HL-60 (cell line): Measurements from ENCODE around the gene HOXA13.

Experiments used
- GABPA ChIP-seq: IDR thresholded peaks from 2 replicates; pipeline ENCODE4 v1.6.1; 2012; ENCODE audit warnings: low read depth
- TF ChIP-seq, protein P1 (sequence below): IDR thresholded peaks from one replicate; pipeline ENCODE4 v1.5.1; 2011; ENCODE audit warnings: low read length, control low read depth, inconsistent platforms; ENCODE audit not compliant: insufficient read depth
- TF ChIP-seq, protein P2 (sequence below): IDR thresholded peaks from 2 replicates; pipeline ENCODE4 v1.6.1; 2012; ENCODE audit warnings: low read depth; ENCODE audit not compliant: insufficient replicate concordance

DNA sequence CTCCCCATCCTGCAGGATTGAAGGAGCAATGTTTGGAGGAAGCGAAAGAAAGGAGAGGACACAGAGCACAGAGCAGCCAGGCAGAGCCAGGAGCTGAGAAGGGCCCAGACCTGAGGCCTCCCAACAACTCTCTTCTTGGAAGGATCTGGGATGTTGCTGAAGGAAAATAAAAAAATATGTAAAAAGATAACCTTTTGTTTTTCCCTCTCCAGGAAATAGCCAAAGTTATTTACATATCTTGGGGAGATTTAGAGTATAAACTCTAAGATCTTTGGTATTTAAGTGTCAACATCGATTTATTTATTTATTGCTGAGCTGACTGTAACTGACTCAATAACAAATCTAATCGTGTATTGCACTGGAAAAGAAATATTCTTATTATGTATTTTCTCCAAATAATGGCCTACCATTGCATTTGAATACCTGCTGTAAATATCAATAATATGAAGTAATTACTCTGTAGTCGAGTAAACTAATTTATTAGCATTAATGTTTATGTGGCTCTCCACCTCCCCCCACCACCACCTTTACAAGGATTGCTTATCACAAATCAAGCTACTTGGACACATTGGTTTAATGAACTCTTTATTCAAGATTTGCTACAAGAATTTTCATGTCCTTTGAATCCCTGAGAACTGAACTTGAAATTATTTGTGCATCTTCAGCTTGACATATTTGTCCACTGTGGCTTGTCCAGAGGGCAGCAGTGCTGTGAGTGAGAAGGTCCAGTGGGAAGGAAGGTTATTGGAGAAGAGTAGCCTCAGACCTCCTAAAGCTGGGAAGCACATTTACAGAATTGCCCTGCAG is 13.0 kb downstream of the HOXA13 start:
- TF ChIP-seq, protein P1, sequence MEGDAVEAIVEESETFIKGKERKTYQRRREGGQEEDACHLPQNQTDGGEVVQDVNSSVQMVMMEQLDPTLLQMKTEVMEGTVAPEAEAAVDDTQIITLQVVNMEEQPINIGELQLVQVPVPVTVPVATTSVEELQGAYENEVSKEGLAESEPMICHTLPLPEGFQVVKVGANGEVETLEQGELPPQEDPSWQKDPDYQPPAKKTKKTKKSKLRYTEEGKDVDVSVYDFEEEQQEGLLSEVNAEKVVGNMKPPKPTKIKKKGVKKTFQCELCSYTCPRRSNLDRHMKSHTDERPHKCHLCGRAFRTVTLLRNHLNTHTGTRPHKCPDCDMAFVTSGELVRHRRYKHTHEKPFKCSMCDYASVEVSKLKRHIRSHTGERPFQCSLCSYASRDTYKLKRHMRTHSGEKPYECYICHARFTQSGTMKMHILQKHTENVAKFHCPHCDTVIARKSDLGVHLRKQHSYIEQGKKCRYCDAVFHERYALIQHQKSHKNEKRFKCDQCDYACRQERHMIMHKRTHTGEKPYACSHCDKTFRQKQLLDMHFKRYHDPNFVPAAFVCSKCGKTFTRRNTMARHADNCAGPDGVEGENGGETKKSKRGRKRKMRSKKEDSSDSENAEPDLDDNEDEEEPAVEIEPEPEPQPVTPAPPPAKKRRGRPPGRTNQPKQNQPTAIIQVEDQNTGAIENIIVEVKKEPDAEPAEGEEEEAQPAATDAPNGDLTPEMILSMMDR, result no peak
- TF ChIP-seq, protein P2, sequence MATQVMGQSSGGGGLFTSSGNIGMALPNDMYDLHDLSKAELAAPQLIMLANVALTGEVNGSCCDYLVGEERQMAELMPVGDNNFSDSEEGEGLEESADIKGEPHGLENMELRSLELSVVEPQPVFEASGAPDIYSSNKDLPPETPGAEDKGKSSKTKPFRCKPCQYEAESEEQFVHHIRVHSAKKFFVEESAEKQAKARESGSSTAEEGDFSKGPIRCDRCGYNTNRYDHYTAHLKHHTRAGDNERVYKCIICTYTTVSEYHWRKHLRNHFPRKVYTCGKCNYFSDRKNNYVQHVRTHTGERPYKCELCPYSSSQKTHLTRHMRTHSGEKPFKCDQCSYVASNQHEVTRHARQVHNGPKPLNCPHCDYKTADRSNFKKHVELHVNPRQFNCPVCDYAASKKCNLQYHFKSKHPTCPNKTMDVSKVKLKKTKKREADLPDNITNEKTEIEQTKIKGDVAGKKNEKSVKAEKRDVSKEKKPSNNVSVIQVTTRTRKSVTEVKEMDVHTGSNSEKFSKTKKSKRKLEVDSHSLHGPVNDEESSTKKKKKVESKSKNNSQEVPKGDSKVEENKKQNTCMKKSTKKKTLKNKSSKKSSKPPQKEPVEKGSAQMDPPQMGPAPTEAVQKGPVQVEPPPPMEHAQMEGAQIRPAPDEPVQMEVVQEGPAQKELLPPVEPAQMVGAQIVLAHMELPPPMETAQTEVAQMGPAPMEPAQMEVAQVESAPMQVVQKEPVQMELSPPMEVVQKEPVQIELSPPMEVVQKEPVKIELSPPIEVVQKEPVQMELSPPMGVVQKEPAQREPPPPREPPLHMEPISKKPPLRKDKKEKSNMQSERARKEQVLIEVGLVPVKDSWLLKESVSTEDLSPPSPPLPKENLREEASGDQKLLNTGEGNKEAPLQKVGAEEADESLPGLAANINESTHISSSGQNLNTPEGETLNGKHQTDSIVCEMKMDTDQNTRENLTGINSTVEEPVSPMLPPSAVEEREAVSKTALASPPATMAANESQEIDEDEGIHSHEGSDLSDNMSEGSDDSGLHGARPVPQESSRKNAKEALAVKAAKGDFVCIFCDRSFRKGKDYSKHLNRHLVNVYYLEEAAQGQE, result no peak
- TF ChIP-seq GABPA, result no peak
